Loucy (cell line): ENCODE measurements around the gene GAST.
A peak's percentile ranks its signal among the peaks of the same experiment; 100 is the strongest.

ENCODE experiments used
- H2AFZ ChIP-seq: fragments of 200-600 bp; sonication (generic); 2 replicates; pipeline ENCODE4 v1.6.0; 2016; ENCODE audit warnings: antibody characterized with exemption, mild to moderate bottlenecking, low read length, moderate library complexity
- H3F3A ChIP-seq: fragments of 200-600 bp; 2 replicates; pipeline ENCODE4 v1.6.0; 2016; ENCODE audit warnings: antibody characterized with exemption, low read depth, mild to moderate bottlenecking
- H3K27me3 ChIP-seq: fragments of 200-600 bp; sonication (generic); 2 replicates; pipeline ENCODE4 v1.6.1; 2014; ENCODE audit warnings: low read length, mild to moderate bottlenecking; ENCODE audit not compliant: insufficient read depth, poor library complexity, severe bottlenecking
- H3K36me3 ChIP-seq: fragments of 200-600 bp; sonication (generic); 2 replicates; pipeline ENCODE4 v1.6.1; 2016; ENCODE audit warnings: low read length; ENCODE audit not compliant: insufficient read depth
- H3K4me1 ChIP-seq: fragments of 200-600 bp; sonication (generic); 2 replicates; pipeline ENCODE4 v1.5.1; 2014; ENCODE audit warnings: low read length, mild to moderate bottlenecking; ENCODE audit not compliant: insufficient read depth, poor library complexity, severe bottlenecking
- H3K4me2 ChIP-seq: fragments of 200-600 bp; sonication (generic); 2 replicates; pipeline ENCODE4 v1.6.0; 2014; ENCODE audit warnings: antibody characterized with exemption, low read length, low read depth, mild to moderate bottlenecking; ENCODE audit not compliant: poor library complexity, severe bottlenecking
- H3K4me3 ChIP-seq: fragments of 200-600 bp; sonication (generic); 2 replicates; pipeline ENCODE4 v1.5.1; 2014; ENCODE audit warnings: low read length, mild to moderate bottlenecking, mixed read lengths; ENCODE audit not compliant: poor library complexity, severe bottlenecking
- H3K79me2 ChIP-seq: fragments of 200-600 bp; sonication (generic); 2 replicates; pipeline ENCODE4 v1.6.1; 2014; ENCODE audit warnings: low read length; ENCODE audit not compliant: insufficient read depth
- H3K9ac ChIP-seq: fragments of 200-600 bp; sonication (generic); 2 replicates; pipeline ENCODE4 v1.6.0; 2014; ENCODE audit warnings: mild to moderate bottlenecking, low read depth, low read length, moderate library complexity; ENCODE audit not compliant: poor library complexity, severe bottlenecking
- H3K9me2 ChIP-seq: fragments of 200-600 bp; sonication (generic); replicated peaks from 2 replicates; pipeline ENCODE4 v1.6.1; 2016; ENCODE audit warnings: low read depth, low read length, mixed read lengths
- H3K9me3 ChIP-seq: fragments of 200-600 bp; sonication (generic); 2 replicates; pipeline ENCODE4 v1.6.1; 2014; ENCODE audit warnings: mild to moderate bottlenecking, antibody characterized with exemption, low read length, low read depth; ENCODE audit not compliant: insufficient read depth
- H4K20me1 ChIP-seq: fragments of 200-600 bp; sonication (generic); 2 replicates; pipeline ENCODE4 v1.6.0; 2014; ENCODE audit warnings: antibody characterized with exemption, low read length, mild to moderate bottlenecking; ENCODE audit not compliant: insufficient read depth, poor library complexity, severe bottlenecking
- EZH2phosphoT487 ChIP-seq: fragments of 200-600 bp; IDR thresholded peaks from 2 replicates; pipeline ENCODE4 v1.6.1; 2018; ENCODE audit warnings: antibody characterized with exemption, mild to moderate bottlenecking, moderate library complexity, borderline replicate concordance
- TF ChIP-seq, protein P1 (sequence below): fragments of 200-600 bp; sonication (generic); conservative IDR thresholded peaks from 2 replicates; pipeline ENCODE4 v1.5.1; 2014; ENCODE audit warnings: mild to moderate bottlenecking, antibody characterized with exemption, low read length

Gene GAST

DNA sequence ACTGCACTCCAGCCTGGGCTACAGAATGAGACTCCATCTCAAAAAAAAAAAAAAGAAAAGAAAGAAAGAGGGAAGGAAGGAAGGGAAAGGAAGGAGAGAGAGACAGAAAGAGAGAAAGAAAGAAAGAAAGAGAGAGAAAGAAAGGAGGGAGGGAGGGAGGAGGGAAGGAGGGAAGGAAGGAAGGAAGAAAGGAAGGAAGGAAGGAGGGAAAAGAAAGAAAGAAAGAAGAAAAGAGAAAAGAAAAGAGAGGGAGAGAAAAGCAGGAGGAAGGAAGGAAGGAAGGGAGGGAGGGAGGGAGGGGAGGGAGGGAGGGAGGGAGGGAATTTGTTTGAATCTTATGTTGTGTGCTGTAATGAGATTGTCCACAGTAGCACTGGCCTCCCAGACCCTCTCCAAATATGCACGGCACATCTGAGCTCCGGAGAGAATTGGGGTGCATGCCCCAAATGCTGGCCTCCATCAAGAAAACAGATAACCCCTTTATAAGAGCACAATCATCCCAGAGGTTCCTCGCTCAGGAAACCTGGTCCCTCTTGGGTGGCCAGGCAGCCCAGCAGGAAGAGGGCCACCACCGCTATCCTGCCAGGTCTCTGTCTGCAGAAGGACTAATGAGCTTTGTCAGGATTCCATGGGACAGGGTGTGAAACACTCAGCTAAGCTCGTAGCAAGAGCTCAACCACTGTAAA, 32.2 kb upstream of the GAST start:
- Histone ChIP-seq H3K9me2 (no peaks in the 10 kb centered on the region), H4K20me1 (no peaks in the 10 kb centered on the region), H3F3A (0 out of 2 replicates have a peak, but pooled peaks cover 4% of the 10 kb centered on the region), H2AFZ (no peak overlapping the region), H3K36me3 (no peaks in the 10 kb centered on the region), H3K4me1 (peaks cover 24% of the 10 kb centered on the region), H3K27me3 (no peaks in the 10 kb centered on the region), H3K79me2 (no peaks in the 10 kb centered on the region), H3K4me3 (peak overlapping the region; percentile 69), H3K4me2 (peak overlapping the region; percentile 70), H3K9me3 (no peaks in the 10 kb centered on the region), H3K9ac (peak overlapping the region; percentile 52)
- TF ChIP-seq, protein P1, sequence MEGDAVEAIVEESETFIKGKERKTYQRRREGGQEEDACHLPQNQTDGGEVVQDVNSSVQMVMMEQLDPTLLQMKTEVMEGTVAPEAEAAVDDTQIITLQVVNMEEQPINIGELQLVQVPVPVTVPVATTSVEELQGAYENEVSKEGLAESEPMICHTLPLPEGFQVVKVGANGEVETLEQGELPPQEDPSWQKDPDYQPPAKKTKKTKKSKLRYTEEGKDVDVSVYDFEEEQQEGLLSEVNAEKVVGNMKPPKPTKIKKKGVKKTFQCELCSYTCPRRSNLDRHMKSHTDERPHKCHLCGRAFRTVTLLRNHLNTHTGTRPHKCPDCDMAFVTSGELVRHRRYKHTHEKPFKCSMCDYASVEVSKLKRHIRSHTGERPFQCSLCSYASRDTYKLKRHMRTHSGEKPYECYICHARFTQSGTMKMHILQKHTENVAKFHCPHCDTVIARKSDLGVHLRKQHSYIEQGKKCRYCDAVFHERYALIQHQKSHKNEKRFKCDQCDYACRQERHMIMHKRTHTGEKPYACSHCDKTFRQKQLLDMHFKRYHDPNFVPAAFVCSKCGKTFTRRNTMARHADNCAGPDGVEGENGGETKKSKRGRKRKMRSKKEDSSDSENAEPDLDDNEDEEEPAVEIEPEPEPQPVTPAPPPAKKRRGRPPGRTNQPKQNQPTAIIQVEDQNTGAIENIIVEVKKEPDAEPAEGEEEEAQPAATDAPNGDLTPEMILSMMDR = no peak
- no peak for TF ChIP-seq EZH2phosphoT487

GRCh38 chr17:41680426-41681040, 31.6 kb upstream of the GAST start:
- H3K9me2 ChIP-seq = no peaks in the 10 kb centered on the region
- H3K4me1 ChIP-seq = peaks cover 24% of the 10 kb centered on the region

DNA sequence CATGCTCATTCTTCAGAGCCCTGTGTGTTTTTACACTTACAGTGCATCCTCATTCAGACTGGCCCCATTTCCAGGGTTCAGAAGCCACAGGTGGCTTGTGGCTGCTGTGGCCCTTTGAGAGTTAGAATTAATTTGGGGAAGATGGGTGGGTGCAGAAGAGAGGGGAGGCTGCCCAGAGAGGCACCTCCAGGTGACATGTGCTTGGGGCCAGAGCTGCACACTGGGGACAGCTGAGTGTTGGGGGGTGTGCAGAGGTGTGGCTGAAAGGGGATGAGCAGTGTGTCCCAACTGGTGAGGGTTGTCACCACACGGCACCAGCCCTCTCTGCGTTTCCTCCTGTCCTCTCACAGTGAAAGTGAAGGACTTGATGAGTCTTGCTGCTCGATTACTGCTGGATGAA, 30.4 kb upstream of the GAST start:
- Histone ChIP-seq H3K9me3 (no peaks in the 10 kb centered on the region), H3K36me3 (no peaks in the 10 kb centered on the region), H3F3A (0 out of 2 replicates have a peak, but pooled peaks cover 4% of the 10 kb centered on the region), H4K20me1 (no peaks in the 10 kb centered on the region), H3K4me3 (no peak overlapping the region), H3K9me2 (no peaks in the 10 kb centered on the region), H3K4me1 (peaks cover 21% of the 10 kb centered on the region), H3K4me2 (no peak overlapping the region), H3K27me3 (no peaks in the 10 kb centered on the region), H2AFZ (no peak overlapping the region), H3K9ac (no peak overlapping the region), H3K79me2 (no peaks in the 10 kb centered on the region)
- TF ChIP-seq, protein P1 = no peak
- no peak for TF ChIP-seq EZH2phosphoT487

More at GRCh38 chr17:41680426-41681040, 31.6 kb upstream of the GAST start:
- H3K9me3 ChIP-seq = no peaks in the 10 kb centered on the region
- H4K20me1 ChIP-seq = no peaks in the 10 kb centered on the region
- no peak overlapping the region for H3K4me3 ChIP-seq
- H3K9ac ChIP-seq = no peak overlapping the region
- no peaks in the 10 kb centered on the region for H3K36me3 ChIP-seq
- 0 out of 2 replicates have a peak, but pooled peaks cover 4% of the 10 kb centered on the region for H3F3A ChIP-seq
- H2AFZ ChIP-seq = no peak overlapping the region
- H3K27me3 ChIP-seq = no peaks in the 10 kb centered on the region
- no peak overlapping the region for H3K4me2 ChIP-seq
- no peaks in the 10 kb centered on the region for H3K79me2 ChIP-seq
- no peak for TF ChIP-seq EZH2phosphoT487
- TF ChIP-seq, protein P1 = no peak
